Measurements from ENCODE around the gene HPSE2. TPM values are rescaled to one million over a fixed set of nuclear protein-coding genes. Genes with fewer than 3 reads are reported as not detected.

HPSE2 gene
- total RNA-seq, 1 experiment from 2014 or later = 0.20 TPM

GRCh38 chr10:98572594-98572993, 663.1 kb downstream of the HPSE2 start:
- Histone ChIP-seq H3K23me2 (ENCODE audit: insufficient read length, low read depth, low read length, poor library complexity, severe bottlenecking) (no peaks in the 10 kb centered on the region), H3K9me3 (ENCODE audit: control insufficient read depth, low read depth, low read length) (no peaks in the 10 kb centered on the region), H4K5ac (ENCODE audit: insufficient read length, low read depth, low read length) (no peak overlapping the region), H4K8ac (replicated peaks; ENCODE audit: insufficient read length, low read depth, low read length) (no peak overlapping the region), H3K4me1 (ENCODE audit: insufficient read depth, low read length) (no peaks in the 10 kb centered on the region), H3K56ac (ENCODE audit: insufficient read length, low read depth, low read length) (no peak overlapping the region), H3T11ph (ENCODE audit: low read length) (no peak overlapping the region), H2BK120ac (ENCODE audit: low read depth, low read length, poor library complexity, severe bottlenecking) (no peak overlapping the region), H3K79me1 (ENCODE audit: insufficient read depth, low read depth, low read length, poor library complexity, severe bottlenecking) (no peaks in the 10 kb centered on the region), H3K27me3 (ENCODE audit: insufficient read depth, low read length) (no peaks in the 10 kb centered on the region), H2BK12ac (ENCODE audit: insufficient read length, low read depth, low read length) (no peak overlapping the region), H4K91ac (ENCODE audit: insufficient read length, low read depth, low read length) (no peak overlapping the region), H3K14ac (ENCODE audit: insufficient read depth, low read length) (no peak overlapping the region), H3K4ac (ENCODE audit: low read depth, low read length) (no peak overlapping the region), H3K18ac (ENCODE audit: insufficient read length, low read depth, low read length) (no peak overlapping the region), H2AK5ac (ENCODE audit: insufficient read length, low read length) (no peak overlapping the region), H4K20me1 (ENCODE audit: control insufficient read depth, insufficient read depth, insufficient read length) (no peaks in the 10 kb centered on the region), H3K4me2 (ENCODE audit: insufficient read depth, insufficient read length, low read length) (no peak overlapping the region), H3K9ac (ENCODE audit: extremely low read depth, insufficient read length, low read length) (no peak overlapping the region), H3K23ac (ENCODE audit: insufficient read length, low read depth, low read length) (no peak overlapping the region), H2AFZ (ENCODE audit: low read length) (no peak overlapping the region), H2BK5ac (ENCODE audit: insufficient read length, low read length) (no peak overlapping the region), H3K79me2 (ENCODE audit: insufficient read depth, low read length) (no peaks in the 10 kb centered on the region), H3K27ac (ENCODE audit: insufficient read length, low read depth, low read length) (no peak overlapping the region), H2BK20ac (ENCODE audit: low read depth, low read length, poor library complexity, severe bottlenecking) (no peak overlapping the region), H2BK15ac (ENCODE audit: low read depth, low read length) (no peak overlapping the region)
- Mint-ChIP-seq H3K4me3 (no peak overlapping the region), H3K27ac (no peak overlapping the region), H3K27me3 (ENCODE audit: low read depth) (no peaks in the 10 kb centered on the region), H3K4me1 (peaks cover 9 to 21% of the 10 kb centered on the region in 2 experiments), H3K36me3 (ENCODE audit: insufficient read depth in 1 of 3, low read depth in 3 of 3) (no peaks in the 10 kb centered on the region), H3K9me3 (no peaks in the 10 kb centered on the region; a peak in 1 of 5 replicates)
- no CpG with 5 or more reads among the region's 5 CpGs for WGBS (ENCODE audit: extremely low coverage, insufficient read length, low lambda C conversion rate)
- no peak for TF ChIP-seq CTCF (conservative IDR thresholded peaks at IDR 0.05)
- DNase-seq = no peak
